AG09319 (cell line): ENCODE data around the gene USH2A.
A peak's percentile ranks its signal among the peaks of the same experiment; 100 is the strongest.
"Not testable (repeated sequence)": the region's sequence is repeated elsewhere in the genome, so short reads cannot be mapped to it uniquely, and the experiment has no call there.

Source experiments
- DNase-seq: peaks from one replicate; pipeline ENCODE4 v3.0.0-alpha.2; 2010; ENCODE audit warnings: low read depth; ENCODE audit errors: extremely low read depth
- TF ChIP-seq, protein P1 (sequence below): IDR thresholded peaks from 2 replicates; pipeline ENCODE4 v1.5.1; 2011; ENCODE audit warnings: low read depth, mild to moderate bottlenecking, inconsistent platforms, low read length, moderate library complexity

Gene USH2A

DNA sequence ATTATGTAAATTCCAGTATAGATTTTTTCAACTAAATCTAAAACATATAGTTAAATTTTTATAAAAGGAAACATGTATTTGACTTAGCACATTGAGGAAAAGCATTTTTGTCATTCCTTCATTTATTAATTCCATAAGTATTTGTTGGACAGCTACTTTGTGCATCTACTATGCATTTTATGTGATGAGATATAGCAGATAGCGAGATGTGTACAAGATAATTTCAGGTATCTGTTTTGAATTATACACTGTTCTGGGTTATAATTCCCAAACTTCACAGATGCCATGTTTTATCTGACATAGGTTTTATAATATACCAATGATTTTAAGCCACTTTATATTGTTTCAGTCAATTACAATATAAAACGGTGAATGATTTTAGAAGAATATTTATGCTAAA is 398.7 kb downstream of the USH2A start:
- TF ChIP-seq, protein P1, sequence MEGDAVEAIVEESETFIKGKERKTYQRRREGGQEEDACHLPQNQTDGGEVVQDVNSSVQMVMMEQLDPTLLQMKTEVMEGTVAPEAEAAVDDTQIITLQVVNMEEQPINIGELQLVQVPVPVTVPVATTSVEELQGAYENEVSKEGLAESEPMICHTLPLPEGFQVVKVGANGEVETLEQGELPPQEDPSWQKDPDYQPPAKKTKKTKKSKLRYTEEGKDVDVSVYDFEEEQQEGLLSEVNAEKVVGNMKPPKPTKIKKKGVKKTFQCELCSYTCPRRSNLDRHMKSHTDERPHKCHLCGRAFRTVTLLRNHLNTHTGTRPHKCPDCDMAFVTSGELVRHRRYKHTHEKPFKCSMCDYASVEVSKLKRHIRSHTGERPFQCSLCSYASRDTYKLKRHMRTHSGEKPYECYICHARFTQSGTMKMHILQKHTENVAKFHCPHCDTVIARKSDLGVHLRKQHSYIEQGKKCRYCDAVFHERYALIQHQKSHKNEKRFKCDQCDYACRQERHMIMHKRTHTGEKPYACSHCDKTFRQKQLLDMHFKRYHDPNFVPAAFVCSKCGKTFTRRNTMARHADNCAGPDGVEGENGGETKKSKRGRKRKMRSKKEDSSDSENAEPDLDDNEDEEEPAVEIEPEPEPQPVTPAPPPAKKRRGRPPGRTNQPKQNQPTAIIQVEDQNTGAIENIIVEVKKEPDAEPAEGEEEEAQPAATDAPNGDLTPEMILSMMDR, result no peak
- no peak for DNase-seq

DNA sequence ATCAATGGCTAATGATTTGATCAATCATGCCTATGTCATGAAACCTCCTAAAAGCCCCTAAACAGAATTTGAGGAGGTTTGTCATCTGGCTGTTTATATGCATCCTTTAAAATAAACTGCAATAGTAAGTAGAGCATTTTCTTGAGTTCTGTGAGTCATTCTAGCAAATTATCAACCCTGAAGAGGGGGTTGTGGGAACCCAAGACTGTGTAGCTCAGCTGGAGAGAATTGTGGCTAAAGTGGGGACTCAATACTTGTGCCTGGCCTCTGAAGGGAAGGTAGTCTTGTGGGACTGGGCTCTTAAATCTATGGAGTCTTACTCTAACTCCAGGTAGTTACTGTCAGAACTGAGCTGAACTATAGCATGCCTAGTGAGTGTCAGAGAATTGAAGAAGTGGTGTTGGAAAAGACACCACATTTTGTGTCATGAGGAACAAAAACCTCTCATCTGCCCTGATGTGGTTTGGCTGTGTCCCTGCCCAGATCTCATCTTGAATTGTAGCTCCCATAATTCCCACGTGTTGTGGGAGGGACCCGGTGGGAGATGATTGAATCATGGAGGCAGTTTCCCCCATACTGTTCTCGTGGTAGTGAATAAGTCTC is 402.4 kb downstream of the USH2A start:
- no peak for DNase-seq

DNA sequence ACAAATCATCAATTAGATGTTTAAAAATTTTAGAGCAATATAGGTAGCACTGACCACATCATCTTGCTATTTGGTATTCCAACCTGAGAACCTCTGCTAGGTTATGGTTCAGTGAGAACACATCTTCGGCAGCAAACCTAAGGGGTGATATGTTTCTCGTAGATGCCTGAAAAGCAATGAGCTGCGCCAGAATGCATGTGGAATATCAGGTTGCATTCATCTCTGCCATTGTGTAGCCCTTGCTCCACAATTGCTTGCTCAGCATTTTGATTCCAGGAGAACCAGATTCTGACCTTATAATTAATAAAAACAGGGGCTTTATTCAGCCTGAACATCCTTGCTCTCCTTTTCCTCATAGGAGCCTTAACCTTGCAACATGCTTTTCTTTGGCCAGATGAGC is 408.1 kb downstream of the USH2A start:
- no peak for DNase-seq
- TF ChIP-seq, protein P1, result no peak

More for the DNA sequence above, 402.4 kb downstream of the USH2A start:
- TF ChIP-seq, protein P1, result no peak

DNA sequence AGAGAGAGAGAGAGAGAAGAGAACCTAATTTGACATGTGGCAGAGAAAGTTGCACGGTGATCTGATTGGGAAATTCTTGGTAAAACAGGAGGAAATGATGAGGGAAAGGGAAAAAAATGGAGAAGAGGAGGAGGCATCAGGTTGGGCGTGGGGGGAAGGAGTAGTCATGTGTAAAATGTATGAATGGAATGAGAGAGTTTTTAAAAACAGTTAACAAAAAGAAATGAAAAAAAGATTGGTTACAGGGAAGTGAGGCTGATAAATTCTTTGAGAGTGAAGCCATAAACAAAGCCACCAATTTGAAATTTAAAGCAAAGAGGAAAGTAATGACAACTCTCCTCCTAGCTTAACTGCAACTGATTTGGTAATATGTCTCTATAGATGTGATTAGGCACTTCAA is 409.2 kb downstream of the USH2A start:
- DNase-seq, result no peak
- TF ChIP-seq, protein P1, result no peak

DNA sequence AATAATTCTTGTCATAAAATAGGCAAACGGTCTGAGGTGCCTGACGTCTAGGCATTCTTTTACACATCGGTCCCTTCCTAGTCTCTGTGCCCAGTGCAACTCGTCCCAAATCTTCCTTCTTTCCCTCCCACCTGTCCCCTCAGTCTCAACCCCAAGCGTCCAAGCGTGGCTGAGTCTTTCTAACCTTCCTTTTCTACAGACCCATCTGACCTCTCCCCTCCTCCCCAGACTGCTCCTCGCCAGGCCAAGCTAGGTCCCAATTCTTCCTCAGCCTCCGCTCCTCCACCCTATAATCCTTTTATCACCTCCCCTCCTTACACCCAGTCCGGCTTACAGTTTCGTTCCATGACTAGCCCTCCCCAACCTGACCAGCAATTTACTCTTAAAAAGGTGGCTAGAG is 413.8 kb downstream of the USH2A start:
- DNase-seq, result not testable (repeated sequence)

DNA sequence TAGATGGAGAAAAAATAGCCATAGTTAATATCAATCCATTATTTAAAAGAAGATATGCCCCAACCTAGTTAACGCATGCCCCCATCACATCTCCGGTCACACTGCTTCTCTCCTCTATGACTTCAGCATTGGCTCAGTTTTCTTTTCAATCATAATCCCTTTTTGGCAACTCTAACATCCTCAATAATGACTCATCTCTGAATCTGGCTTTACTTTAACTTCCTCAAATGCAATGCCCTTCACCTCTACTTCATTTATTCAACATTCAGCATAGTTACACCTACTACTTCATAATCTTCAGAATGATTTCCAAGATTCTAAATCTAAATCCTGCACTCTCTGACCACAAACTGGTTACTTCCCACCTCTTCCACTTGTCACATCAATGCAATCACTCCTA is 417.3 kb downstream of the USH2A start:
- no peak for DNase-seq
- TF ChIP-seq, protein P1, result no peak

DNA sequence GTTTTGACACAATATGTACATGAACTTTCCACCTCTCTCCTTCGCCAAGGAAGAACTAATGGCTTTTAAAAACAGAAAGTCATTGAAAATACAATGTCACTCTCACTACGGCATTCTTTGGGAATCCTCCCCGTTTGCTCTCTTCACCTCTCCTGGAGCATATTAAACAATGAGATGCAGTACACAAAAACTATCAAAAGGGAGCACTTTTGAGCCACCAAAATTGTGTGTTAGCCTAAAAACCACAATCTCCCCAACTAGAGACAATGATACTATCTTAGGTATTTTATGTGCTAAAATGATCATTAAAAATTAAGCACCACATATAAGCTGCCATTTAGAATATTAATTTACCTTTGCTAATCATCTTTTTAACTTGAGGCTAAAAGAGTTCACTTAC is 430.6 kb downstream of the USH2A start:
- TF ChIP-seq, protein P1, result peak; percentile 50
- DNase-seq, result no peak

DNA sequence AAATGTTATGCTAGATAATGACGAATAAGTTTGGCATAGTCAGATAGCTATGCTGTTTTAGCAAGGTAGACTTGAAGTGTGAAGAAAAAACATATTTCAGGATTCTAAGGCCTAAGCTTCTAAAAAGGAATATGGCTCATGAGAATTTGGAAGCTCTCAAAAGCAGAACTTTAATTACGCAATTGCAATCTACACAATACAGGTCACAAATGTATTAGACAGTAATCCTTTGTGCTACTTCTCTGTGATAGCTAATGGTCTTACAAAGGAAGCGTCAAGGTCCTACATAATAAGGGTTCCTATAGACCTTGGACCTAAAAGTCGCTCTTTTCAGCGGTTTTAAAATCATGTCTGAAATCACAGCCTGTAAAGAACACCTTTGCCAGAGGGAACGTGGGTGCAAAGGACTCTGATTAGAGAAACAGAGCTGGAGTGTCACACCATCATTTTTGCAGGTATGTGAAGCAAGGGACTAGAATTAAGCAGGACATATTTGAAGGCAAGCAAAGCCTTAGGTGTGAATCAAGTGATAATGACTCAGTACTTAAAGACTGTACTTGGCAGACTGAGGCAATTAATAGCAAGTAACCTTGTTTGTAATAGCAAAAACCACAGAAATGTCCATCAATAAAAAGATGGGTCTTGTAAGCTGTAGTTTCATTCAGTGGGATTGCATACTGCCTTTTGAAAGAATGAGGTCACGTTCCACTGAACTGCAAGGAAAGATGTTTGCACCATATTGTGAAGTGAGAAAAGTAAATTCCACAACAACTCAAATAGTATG is 436.0 kb downstream of the USH2A start:
- TF ChIP-seq, protein P1, result no peak
- DNase-seq, result no peak
